Stimulated activated CD4-positive, alpha-beta T cell treated with anti-CD3 and anti-CD28 coated beads, Interleukin-12 subunit alpha, Interleukin-12 subunit beta, amount 100 ng/mL, for 4 hours (primary cell): ENCODE results near the gene ATP6V1G1.

Experiments
- DNase-seq: peaks from one replicate; pipeline ENCODE4 v3.0.0-alpha.2; 2020

The ATP6V1G1 gene

DNA sequence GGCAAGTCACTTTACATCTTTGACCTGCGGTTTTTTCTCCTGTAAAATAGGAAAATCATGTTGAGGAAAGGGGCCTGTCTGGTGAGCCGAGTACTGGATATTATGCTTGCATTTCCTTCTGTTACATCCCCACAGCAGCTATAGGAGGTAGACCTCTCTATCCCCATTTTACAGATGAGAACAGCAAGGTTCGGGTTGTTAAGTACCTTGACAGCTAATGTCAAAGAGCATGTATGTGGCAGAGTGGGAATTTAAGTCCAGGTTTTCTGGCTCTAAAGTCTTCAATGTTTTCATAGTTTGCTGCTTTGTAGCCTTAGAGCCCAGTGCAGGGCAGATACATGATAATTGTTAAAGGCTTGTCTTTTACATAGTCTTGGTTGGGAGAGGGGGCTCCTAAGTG is 26.4 kb downstream of the ATP6V1G1 start:
- no peak for DNase-seq

DNA sequence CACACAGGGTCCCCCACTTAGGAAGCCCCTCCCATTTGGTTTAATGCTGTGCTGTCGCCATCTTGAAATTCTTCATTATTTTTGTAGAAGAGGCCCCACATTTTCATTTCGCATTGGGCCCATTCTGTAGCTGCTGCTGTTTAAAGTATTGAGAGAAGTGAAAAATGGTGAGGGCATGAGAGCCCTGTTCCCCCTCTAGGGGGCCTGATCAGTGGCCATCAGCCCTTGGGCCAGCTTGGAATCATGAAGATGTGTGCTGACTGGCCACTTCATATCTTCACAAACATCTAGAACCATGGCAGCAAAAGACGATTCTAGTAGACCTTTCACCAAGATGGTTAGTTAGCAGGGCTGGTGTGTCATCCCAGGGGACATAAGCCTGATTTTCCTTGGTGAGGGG is 26.8 kb downstream of the ATP6V1G1 start:
- DNase-seq = no peak

DNA sequence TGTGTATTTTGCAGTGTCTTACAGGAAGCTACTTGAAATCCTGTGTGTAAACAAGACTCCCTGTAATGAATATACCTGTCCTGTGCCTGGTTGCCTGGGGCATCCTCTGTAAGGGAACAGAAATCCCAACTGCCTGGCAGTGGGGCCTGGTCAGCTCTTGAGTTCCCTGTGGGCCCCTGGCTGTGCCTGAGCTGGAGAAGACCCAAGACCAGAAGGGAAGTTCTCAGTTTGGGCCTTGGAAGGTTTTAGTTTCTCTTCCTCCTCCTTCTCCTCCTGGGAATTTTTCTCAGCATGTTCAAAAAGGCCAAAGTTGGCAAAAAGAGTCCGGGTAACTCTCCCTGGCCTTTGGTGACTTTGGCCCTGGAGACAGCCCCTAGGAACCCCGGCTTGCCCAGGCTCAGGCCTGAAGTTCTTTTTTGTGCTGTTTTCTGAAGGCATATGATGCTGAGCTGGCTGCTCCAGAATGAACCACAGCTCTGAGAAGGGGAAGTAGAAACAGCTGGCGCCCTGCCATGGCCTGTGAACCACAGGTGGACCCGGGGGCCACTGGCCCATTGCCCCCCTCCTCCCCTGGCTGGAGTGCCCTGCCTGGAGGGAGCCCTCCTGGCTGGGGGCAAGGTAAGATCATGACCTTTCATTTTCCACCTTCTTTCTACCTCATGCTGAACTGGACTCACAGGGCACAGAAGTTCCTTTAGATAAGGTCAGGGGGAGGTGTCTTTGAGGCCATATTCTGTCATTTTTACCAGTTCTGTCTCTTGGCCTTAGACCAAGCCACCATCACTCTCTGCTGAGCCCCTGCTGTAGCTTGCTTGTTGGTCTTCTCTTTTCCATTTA is 29.3 kb downstream of the ATP6V1G1 start:
- DNase-seq = no peak

DNA sequence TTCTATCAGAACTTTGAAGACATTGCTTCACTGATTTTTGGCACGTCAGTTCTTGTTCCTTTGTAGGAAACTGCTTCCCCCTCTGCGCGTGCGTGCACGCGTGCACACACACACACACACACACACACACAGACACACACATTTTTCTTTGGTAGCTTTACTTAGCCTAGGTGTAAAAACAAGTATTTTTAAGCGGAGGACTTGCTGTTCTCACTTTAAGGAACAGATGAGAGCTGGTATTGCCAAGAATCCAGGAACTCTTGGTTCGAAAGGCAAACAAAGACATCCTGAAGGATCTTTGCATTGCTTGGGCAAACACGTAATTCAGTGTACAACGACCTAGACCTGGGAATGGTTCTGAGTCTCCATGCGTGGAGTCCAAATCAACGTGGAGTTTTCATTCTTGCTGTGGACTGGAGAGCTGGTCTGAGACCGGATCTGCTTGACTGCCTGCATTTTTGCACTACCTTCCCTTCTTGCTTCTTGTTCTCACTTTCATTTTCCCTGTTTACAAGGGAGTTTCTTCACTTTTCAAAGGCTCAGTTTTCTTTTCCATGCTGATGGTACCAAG is 31.7 kb downstream of the ATP6V1G1 start:
- no peak for DNase-seq

DNA sequence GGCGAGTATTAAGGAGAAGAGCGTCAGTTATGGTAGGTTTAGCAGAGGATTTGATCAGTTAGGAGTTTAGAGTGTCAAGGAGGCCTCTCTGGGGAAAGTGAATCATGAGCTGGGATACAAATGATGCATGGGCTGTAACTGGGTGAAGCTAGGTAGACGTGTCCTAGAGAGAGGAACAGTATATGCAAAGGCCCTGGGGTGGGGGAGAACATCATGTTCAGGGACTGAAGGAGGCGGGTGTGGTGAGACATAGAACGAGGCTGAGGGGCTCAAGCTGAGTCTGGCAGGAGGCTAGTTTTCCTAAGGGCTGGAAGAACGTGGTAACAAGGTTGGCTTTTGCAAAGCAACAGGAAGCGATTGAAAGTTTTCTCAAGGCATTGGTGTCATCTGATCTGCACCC is 34.0 kb downstream of the ATP6V1G1 start:
- DNase-seq = no peak

DNA sequence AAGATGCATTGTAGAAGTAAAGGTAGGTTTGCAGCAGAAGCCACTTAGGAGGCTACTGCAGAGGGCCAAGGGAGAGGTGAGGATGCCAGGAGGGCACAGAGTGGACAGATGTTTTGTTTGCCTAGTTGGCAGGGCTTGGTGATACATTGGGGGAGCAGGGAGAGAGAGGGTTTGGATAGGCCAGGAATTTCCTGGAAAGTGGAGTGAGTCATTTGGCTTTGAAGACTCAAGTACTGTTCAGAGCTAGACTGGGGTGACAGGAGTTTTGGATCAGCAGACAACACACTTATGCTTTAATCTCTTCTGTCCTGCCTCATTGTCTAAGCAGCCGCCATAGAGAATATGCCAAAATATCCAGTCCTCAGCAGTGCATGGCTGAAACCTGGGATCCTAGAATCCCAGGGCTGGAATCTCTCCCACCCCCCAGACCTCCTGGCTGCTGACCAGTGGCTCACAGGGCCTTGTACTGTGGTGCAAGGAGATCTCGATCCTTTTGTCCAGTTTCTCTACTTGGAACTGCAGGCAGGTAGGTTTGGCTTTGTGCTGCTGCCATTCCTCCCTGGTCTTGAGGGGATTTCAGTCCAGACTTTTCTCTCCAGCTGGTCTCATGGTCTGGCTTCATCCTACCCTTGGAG is 34.5 kb downstream of the ATP6V1G1 start:
- DNase-seq = no peak

DNA sequence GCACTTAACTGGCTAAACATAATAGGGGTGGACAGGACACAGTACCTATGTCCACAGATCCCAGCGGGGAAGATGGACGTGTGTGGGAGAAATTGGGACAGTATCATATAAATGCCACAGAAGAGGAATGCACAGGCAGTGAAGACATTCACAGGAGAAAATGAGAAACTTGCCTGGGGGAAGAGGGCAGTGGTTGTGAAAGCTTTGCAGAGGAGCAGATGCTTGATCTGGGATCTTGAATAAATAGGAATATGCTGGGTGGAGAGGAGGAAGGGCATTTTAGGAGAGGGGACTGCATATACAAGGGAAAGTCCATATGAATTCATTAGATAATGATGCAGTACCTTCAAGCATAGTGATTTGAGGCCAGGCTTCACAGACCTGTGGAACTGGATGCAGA is 37.1 kb downstream of the ATP6V1G1 start:
- DNase-seq = no peak

DNA sequence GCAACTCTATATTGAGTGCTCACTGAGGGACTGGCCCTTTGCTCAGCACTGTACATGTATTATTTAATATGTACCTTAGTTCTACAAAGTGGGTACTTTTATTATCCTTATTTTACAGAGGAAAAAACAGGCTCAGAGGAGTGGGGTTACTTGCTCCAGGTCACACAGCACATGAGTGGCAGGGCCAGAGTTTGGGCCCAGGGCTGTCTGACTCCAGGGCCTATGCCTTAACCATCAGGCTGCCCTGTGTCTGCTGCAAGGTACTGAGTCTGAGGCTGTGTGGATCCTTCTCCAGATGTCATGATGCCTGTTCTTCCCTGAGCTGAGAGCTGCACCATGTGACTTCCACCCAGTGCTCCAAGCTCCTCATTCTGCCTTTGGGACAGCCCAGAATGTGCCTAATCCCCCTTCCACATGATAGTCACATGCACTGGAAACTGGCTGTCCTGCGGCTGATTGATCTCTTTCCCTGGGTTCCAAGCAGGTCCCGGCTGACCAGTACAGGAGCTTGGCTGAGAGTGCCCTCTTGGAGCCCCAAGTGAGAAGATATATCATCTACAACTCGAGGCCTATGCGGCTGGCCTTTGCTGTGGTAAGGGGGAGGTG is 38.9 kb downstream of the ATP6V1G1 start:
- DNase-seq = no peak

DNA sequence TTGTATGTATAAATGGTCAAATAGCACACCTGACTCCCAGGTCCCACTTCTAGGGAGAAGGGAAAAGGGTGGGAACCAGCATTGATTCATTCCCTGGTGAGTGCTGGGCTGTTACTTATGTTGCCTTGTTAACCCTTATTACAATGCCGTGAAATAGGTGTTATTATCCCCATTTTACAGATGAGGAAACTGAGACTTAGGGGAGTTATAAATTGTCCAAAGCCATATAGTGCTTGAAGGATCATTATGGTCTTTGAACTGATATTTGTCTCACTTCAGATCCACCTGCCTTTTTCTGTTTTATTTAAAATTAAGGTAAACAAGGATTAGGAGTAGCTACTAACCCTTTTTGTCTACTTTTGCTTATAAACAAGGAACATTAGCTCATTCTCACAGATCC is 40.0 kb downstream of the ATP6V1G1 start:
- no peak for DNase-seq

DNA sequence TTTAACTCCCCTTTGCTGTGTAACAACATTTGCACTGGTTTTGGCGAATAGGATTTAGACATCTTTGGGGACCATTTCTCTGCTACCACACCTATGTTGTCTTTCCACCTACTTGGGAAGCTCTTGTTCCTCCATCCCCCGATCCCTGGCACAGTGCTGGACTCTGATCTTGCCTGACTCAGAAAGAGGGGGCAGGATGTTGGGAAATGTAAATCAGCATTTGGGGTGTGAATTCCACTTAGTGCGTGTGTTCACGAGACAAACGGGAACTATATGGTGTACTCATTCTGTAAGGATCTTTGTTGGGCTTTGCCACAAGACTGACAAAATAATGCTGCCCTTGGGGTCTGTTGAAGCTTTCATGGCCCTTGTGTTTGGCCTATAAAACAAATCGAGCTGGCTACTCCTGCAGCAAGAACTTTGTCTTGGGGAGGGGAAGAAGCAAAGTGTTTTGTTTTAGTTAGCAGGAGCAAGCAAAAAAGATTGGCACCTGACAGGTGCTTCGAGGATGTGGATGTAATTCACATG is 42.1 kb downstream of the ATP6V1G1 start:
- DNase-seq = no peak

DNA sequence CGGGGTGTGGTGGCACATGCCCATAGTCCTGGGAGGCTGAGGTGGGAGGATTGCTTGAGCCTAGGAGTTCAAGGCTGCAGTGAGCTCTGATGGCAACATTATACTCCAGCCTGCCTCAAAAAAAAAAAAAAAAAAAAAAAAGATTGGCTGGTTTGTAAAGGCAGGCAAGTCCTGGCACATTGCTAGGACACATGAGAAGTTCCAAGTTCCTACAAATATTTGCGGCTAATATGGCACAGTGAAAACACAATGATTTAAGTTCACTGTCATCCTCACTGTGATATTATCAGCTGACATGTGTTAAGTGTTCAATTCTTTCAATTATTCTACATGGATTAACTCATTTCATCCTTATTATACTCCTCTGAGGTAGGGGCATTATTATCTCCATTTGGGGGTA is 43.6 kb downstream of the ATP6V1G1 start:
- no peak for DNase-seq

DNA sequence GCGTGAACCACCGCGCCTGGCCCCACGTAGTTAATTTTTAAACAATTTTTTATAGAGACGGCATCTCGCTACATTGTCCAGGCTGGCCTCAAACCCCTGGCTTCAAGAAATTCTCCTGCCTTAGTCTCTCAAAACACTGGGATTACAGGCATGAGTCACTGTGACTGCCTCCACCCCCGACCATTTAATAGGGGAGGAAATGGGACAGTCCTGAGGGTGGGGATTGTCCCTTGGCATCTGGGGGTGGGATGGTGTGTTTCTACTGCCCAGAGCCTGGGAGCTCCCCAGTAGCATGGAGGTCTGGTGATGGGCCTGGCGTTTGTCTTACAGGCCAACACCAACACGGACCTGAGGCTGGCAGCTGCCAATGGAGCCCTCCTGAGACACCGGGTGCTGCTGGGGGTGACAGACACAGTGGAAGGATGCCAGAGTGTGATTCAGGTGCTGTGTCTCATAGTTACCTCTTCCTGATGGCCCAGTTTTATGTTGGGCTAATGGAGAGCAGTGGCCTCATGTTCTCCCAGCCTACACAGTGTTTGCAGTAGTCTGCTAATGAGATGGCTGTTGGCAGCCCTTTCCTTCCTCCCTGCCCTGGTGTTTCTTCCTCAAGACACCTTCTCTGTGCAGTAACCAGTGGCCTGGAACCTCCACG is 46.0 kb downstream of the ATP6V1G1 start:
- DNase-seq = no peak

DNA sequence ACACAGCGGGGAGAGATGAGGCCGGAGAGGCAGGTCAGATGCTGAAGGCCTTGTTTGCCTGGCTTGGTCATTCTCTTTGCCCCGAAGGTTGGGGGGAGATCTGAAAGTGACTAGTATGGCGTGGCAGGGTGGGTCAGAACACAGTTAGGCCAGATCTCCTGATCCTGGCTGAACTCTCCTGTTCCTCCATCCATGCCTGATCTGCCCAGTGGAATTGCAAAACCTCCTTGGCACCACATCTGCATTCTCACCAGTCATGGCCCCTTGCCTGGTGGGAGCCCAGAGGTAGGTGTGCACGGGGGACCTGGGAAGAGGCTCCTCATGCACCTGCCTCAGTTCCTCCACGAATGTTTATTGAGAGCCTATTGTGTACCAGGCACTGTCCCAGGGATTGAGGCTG is 46.8 kb downstream of the ATP6V1G1 start:
- DNase-seq = no peak

DNA sequence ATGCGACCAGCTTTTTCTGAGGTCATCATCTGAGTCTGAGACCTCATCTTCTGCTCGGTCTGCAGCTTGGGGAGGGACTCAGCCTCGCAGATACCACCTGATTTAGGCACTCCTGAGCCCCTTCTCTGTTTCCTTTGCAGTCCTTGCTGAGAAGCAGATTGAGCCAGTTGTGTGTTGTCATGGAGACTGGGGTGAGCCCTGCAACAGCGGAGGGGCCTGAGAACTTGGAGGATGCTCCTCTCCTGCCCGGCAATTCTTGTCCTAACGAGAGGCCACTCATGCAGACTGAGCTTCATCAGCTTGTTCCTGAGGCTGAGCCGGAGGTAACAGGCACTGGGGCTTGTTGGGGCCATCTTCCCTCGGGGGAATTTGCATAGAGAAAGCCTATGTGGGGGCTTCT is 50.8 kb downstream of the ATP6V1G1 start:
- DNase-seq = no peak

DNA sequence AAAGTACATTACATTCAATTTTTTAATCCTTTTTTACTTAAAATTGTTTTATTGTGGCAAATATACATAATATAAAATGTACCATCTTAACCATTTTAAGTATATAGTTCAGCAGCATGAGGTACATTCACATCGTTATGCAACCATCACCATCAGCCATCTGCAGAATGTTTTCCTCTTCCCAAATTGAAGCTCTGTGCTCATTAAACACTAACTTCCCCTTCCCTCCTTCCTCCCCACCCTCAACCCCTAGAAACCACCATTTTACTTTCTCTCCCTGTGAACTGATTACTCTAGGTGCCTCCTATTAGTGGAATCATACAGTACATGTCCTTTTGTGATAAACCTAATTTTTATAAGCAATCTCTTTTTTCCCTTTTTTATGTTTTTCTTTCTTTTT is 54.4 kb downstream of the ATP6V1G1 start:
- no peak for DNase-seq

DNA sequence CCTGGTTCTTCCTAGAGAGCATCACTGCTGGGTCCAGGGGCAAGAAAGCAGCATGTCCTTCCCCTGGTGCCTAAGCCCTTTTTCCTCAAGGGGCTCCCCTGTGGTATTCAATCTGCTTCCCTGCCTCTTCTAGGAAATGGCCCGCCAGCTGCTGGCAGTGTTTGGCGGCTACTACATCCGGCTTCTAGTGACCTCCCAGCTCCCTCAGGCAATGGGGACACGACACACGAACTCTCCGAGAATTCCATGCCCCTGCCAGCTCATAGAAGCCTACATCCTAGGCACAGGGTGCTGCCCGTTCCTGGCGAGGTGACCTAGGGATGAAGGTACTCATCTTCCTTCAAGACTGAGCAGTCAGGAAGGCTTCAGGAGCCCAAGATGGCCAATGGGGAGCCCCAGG is 55.4 kb downstream of the ATP6V1G1 start:
- no peak for DNase-seq

DNA sequence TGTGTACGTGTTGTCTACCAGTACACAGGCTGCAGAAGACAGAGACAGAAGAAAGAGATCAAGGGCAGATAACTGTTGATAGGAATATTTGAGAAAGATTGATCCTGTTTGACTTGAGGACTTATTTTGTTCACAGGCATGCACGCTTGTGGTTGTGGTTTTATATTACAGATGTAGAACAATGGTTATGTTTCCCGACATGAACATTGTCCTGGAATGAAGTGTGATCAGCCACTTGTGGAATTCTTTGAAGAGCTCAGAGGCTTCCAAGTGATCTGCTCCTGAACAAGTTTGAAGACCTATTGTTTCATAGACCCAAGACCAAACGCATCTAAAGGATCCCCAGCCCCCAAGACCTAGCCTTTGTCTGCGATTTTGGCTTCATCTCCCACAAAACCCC is 56.3 kb downstream of the ATP6V1G1 start:
- DNase-seq = no peak
